K562 (cell line): ENCODE data around the gene VPS37D. TPM values are rescaled to one million over a fixed set of nuclear protein-coding genes. Genes with fewer than 3 reads are reported as not detected.
A peak's percentile ranks its signal among the peaks of the same experiment; 100 is the strongest.

ENCODE experiments used
- CHCHD3 ChIP-seq: fragments of 250-450 bp; sonication (Bioruptor Pico); IDR thresholded peaks from 2 replicates; pipeline ENCODE4 v2.1.2; 2022; ENCODE audit warnings: mild to moderate bottlenecking
- JUNB ChIP-seq: fragments of 450-650 bp; formaldehyde crosslinking; conservative IDR thresholded peaks from 2 replicates; pipeline ENCODE4 v1.4.0; 2020; ENCODE audit warnings: mild to moderate bottlenecking
- PRPF4 ChIP-seq: fragments of 200-400 bp; formaldehyde crosslinking; IDR thresholded peaks from one replicate; pipeline ENCODE4 v1.6.1; 2017; ENCODE audit warnings: low read length, low read depth, mild to moderate bottlenecking; ENCODE audit not compliant: insufficient read depth, poor library complexity, severe bottlenecking
- RBM25 ChIP-seq: fragments of 200-400 bp; formaldehyde crosslinking; IDR thresholded peaks from 2 replicates; pipeline ENCODE4 v1.6.1; 2018; ENCODE audit warnings: low read length, low read depth, moderate library complexity; ENCODE audit not compliant: severe bottlenecking
- SRF ChIP-seq, 2 experiments: fragments of 250-450, 450-650 bp in 1 of 2; sonication (Bioruptor Pico) in 1 of 2; sonication (generic) in 1 of 2; formaldehyde crosslinking; IDR thresholded peaks; 2 replicates each; pipeline versions ENCODE4 v1.5.0 to v1.5.1; 2020 to 2022; ENCODE audit warnings: mild to moderate bottlenecking in 1 of 2, missing genetic modification reagents in 1 of 2
- TAF9B ChIP-seq: fragments of 450-650 bp; IDR thresholded peaks from 2 replicates; pipeline ENCODE4 v1.6.1; 2018; ENCODE audit warnings: mild to moderate bottlenecking; ENCODE audit not compliant: partially characterized antibody
- ZNF140 ChIP-seq: fragments of 250-450 bp; sonication (Bioruptor Pico); IDR thresholded peaks from 2 replicates; pipeline ENCODE4 v1.8.0; 2021; ENCODE audit warnings: moderate library complexity, mild to moderate bottlenecking, inconsistent platforms
- ZNF197 ChIP-seq: fragments of 200-800 bp; sonication (Bioruptor generic); IDR thresholded peaks from 2 replicates; pipeline ENCODE4 v1.6.1; 2016; ENCODE audit warnings: low read depth, missing genetic modification characterization, missing compliant biosample characterization
- ZNF24 ChIP-seq: fragments of 450-650 bp; IDR thresholded peaks from 2 replicates; pipeline ENCODE4 v1.6.1; 2016
- polyA plus RNA-seq, 8 experiments: library from polyadenylated mRNA; depleted of rRNA in 4 of 8; stranded (reverse) in 5 of 8; unstranded in 3 of 8; fragments of >200 nt; fragmentation: Nextera tagmentation in 2 of 8; fragmentation: Illumina TruSeq in 1 of 8; extraction: Ambion mirVana in 2 of 8; extraction: Trizol in 1 of 8; gene quantifications; 2 replicates each; pipeline versions ENCODE4 v1.2.1 to v1.2.3, GENCODE V29; 2011 to 2014; ENCODE audit warnings: inconsistent platforms in 1 of 8, missing spikeins in 1 of 8
- total RNA-seq, 7 experiments: library from RNA; depleted of rRNA in 6 of 7; stranded (reverse); fragments of >200 nt in 6 of 7; fragmentation: Illumina TruSeq in 2 of 7; extraction: Trizol in 2 of 7; gene quantifications; 2 replicates each; pipeline versions ENCODE4 v1.2.1 to v1.2.3, GENCODE V29; 2011 to 2021; ENCODE audit warnings: low replicate concordance in 1 of 7
- TF ChIP-seq, protein P1 (sequence below): fragments of 450-650 bp; IDR thresholded peaks from 2 replicates; pipeline ENCODE4 v1.6.1; 2018; ENCODE audit not compliant: partially characterized antibody
- TF ChIP-seq, protein P2 (sequence below), 2 experiments: IDR thresholded peaks; 2 replicates each; pipeline ENCODE4 v1.6.1; 2012; ENCODE audit warnings: improper control_type of control experiment in 2 of 2, low read depth in 2 of 2, low read length in 2 of 2, borderline replicate concordance in 1 of 2
- TF ChIP-seq, protein P3 (sequence below): sonication (generic); formaldehyde crosslinking; IDR thresholded peaks from 2 replicates; pipeline ENCODE4 v1.4.0; 2020; ENCODE audit warnings: mild to moderate bottlenecking, missing genetic modification reagents
- TF ChIP-seq, protein P4 (sequence below), 3 experiments: IDR thresholded peaks in 2 of 3; conservative IDR thresholded peaks in 1 of 3; 2 replicates each; pipeline ENCODE4 v1.5.1; 2011 to 2012; ENCODE audit warnings: low read length in 3 of 3, mild to moderate bottlenecking in 3 of 3, control low read depth in 2 of 3, improper control_type of control experiment in 1 of 3, inconsistent platforms in 1 of 3, low read depth in 1 of 3, mixed read lengths in 1 of 3, moderate library complexity in 1 of 3; ENCODE audit not compliant: insufficient read depth in 2 of 3
- TF ChIP-seq, protein P5 (sequence below): sonication (generic); formaldehyde crosslinking; IDR thresholded peaks from 2 replicates; pipeline ENCODE4 v1.8.0; 2022; ENCODE audit warnings: mild to moderate bottlenecking, missing genetic modification reagents

The VPS37D gene
- total and polyA plus RNA-seq, 9 of the 15 experiments (the other 6 are each of a cell fraction or from before 2014, with no cell fraction given) = 0.25 to 2.3 (median 1.0) TPM; not detected in 3

DNA sequence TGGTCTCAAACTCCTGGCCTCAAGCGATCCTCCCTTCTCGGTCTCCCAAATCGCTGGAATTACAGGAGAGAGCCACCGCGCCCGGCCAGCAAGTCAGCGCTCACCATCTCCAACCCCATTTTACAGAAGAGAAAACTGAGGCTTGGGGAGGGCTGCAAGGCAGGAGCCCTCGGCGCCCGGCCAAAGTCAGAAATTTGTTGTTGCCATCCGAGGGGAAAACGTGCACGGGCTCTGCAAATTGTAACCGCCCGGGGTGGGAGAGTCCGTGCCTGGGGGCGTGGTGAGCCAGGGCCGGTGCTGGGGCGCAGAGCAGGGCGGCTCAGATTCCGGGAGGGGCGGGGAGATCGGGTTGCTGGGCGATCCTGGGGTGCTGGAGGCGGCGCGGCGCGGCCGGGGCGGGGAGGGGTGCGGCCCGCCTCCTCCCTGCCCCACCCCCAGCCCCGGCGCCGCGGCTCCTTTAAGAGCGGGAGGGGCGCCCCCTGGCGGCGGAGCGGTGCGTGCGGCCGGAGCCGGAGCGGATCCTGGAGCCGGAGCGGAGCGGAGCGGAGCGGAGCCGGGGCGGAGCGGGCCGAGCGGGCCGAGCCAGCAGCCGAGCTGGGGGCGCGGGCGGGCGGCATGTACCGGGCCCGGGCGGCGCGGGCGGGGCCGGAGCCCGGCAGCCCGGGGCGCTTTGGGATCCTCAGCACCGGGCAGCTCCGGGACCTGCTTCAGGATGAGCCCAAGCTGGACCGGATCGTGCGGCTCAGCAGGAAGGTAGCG is at the start of gene VPS37D (continued):
- TF ChIP-seq, protein P1, sequence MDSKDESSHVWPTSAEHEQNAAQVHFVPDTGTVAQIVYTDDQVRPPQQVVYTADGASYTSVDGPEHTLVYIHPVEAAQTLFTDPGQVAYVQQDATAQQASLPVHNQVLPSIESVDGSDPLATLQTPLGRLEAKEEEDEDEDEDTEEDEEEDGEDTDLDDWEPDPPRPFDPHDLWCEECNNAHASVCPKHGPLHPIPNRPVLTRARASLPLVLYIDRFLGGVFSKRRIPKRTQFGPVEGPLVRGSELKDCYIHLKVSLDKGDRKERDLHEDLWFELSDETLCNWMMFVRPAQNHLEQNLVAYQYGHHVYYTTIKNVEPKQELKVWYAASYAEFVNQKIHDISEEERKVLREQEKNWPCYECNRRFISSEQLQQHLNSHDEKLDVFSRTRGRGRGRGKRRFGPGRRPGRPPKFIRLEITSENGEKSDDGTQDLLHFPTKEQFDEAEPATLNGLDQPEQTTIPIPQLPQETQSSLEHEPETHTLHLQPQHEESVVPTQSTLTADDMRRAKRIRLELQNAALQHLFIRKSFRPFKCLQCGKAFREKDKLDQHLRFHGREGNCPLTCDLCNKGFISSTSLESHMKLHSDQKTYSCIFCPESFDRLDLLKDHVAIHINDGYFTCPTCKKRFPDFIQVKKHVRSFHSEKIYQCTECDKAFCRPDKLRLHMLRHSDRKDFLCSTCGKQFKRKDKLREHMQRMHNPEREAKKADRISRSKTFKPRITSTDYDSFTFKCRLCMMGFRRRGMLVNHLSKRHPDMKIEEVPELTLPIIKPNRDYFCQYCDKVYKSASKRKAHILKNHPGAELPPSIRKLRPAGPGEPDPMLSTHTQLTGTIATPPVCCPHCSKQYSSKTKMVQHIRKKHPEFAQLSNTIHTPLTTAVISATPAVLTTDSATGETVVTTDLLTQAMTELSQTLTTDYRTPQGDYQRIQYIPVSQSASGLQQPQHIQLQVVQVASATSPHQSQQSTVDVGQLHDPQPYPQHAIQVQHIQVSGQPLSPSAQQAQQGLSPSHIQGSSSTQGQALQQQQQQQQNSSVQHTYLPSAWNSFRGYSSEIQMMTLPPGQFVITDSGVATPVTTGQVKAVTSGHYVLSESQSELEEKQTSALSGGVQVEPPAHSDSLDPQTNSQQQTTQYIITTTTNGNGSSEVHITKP = peak; percentile 61
- TF ChIP-seq SRF (CRISPR knock-in tag; IDR thresholded peaks at IDR 0.05) (peak in 1 of 2 experiments; percentile 81; a peak in 1 of 4 replicates), PRPF4 (no peak), RBM25 (peak; percentile 98), JUNB (CRISPR knock-in tag) (no peak), ZNF24 (peak; percentile 55), ZNF197 (0 out of 2 replicates have a peak, but pooled peaks have one; percentile 30), ZNF140 (CRISPR knock-in tag) (no peak), CHCHD3 (CRISPR knock-in tag) (no peak), TAF9B (no peak)
- TF ChIP-seq, protein P2, sequence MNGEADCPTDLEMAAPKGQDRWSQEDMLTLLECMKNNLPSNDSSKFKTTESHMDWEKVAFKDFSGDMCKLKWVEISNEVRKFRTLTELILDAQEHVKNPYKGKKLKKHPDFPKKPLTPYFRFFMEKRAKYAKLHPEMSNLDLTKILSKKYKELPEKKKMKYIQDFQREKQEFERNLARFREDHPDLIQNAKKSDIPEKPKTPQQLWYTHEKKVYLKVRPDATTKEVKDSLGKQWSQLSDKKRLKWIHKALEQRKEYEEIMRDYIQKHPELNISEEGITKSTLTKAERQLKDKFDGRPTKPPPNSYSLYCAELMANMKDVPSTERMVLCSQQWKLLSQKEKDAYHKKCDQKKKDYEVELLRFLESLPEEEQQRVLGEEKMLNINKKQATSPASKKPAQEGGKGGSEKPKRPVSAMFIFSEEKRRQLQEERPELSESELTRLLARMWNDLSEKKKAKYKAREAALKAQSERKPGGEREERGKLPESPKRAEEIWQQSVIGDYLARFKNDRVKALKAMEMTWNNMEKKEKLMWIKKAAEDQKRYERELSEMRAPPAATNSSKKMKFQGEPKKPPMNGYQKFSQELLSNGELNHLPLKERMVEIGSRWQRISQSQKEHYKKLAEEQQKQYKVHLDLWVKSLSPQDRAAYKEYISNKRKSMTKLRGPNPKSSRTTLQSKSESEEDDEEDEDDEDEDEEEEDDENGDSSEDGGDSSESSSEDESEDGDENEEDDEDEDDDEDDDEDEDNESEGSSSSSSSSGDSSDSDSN (IDR thresholded peaks at IDR 0.05; ENCODE audit: borderline replicate concordance in 1 of 2, low read depth in 2 of 2, low read length in 2 of 2) = peak; percentile 47 to 87; a peak in 2 of 4 replicates
- TF ChIP-seq, protein P3, sequence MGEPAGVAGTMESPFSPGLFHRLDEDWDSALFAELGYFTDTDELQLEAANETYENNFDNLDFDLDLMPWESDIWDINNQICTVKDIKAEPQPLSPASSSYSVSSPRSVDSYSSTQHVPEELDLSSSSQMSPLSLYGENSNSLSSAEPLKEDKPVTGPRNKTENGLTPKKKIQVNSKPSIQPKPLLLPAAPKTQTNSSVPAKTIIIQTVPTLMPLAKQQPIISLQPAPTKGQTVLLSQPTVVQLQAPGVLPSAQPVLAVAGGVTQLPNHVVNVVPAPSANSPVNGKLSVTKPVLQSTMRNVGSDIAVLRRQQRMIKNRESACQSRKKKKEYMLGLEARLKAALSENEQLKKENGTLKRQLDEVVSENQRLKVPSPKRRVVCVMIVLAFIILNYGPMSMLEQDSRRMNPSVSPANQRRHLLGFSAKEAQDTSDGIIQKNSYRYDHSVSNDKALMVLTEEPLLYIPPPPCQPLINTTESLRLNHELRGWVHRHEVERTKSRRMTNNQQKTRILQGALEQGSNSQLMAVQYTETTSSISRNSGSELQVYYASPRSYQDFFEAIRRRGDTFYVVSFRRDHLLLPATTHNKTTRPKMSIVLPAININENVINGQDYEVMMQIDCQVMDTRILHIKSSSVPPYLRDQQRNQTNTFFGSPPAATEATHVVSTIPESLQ (CRISPR knock-in tag) = peak; percentile 43; the same call in 1 of the 2 replicates
- TF ChIP-seq, protein P4, sequence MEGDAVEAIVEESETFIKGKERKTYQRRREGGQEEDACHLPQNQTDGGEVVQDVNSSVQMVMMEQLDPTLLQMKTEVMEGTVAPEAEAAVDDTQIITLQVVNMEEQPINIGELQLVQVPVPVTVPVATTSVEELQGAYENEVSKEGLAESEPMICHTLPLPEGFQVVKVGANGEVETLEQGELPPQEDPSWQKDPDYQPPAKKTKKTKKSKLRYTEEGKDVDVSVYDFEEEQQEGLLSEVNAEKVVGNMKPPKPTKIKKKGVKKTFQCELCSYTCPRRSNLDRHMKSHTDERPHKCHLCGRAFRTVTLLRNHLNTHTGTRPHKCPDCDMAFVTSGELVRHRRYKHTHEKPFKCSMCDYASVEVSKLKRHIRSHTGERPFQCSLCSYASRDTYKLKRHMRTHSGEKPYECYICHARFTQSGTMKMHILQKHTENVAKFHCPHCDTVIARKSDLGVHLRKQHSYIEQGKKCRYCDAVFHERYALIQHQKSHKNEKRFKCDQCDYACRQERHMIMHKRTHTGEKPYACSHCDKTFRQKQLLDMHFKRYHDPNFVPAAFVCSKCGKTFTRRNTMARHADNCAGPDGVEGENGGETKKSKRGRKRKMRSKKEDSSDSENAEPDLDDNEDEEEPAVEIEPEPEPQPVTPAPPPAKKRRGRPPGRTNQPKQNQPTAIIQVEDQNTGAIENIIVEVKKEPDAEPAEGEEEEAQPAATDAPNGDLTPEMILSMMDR (IDR thresholded peaks at IDR 0.05 in 2 of 3, conservative IDR thresholded peaks at IDR 0.05 in 1 of 3; ENCODE audit: insufficient read depth in 2 of 3, low read depth in 1 of 3, low read length in 3 of 3) = peak; percentile 48 to 96 (median 91)
- TF ChIP-seq, protein P5, sequence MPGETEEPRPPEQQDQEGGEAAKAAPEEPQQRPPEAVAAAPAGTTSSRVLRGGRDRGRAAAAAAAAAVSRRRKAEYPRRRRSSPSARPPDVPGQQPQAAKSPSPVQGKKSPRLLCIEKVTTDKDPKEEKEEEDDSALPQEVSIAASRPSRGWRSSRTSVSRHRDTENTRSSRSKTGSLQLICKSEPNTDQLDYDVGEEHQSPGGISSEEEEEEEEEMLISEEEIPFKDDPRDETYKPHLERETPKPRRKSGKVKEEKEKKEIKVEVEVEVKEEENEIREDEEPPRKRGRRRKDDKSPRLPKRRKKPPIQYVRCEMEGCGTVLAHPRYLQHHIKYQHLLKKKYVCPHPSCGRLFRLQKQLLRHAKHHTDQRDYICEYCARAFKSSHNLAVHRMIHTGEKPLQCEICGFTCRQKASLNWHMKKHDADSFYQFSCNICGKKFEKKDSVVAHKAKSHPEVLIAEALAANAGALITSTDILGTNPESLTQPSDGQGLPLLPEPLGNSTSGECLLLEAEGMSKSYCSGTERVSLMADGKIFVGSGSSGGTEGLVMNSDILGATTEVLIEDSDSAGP (CRISPR knock-in tag) = peak; percentile 96
